Stimulated activated memory B cell treated with anti-CD40 and anti-IgM and Interleukin-4, amounts not matched to agents 10 μg/mL and 1 μg/mL and 100 μg/mL, for 72 hours (primary cell): ENCODE measurements around the gene A1CF.
"Not testable (repeated sequence)": the region's sequence is repeated elsewhere in the genome, so short reads cannot be mapped to it uniquely, and the experiment has no call there.

Experiments
- ATAC-seq: fragments of 150-1000 bp; cut with Tn5 transposase; 2 replicates; pipeline ENCODE4 v1.10.0; 2021
- H3K27ac Mint-ChIP-seq: one replicate; pipeline ENCODE4 v1.8.0; 2022; ENCODE audit warnings: mild to moderate bottlenecking, mixed read lengths
- H3K27me3 Mint-ChIP-seq: one replicate; pipeline ENCODE4 v1.8.0; 2022; ENCODE audit warnings: mixed read lengths
- H3K36me3 Mint-ChIP-seq: one replicate; pipeline ENCODE4 v1.8.0; 2022; ENCODE audit warnings: mixed read lengths
- H3K4me1 Mint-ChIP-seq: one replicate; pipeline ENCODE4 v1.8.0; 2022; ENCODE audit warnings: mixed read lengths
- H3K4me3 Mint-ChIP-seq: one replicate; pipeline ENCODE4 v1.8.0; 2022; ENCODE audit warnings: mild to moderate bottlenecking, moderate library complexity, mixed read lengths
- H3K9me3 Mint-ChIP-seq: one replicate; pipeline ENCODE4 v1.8.0; 2022; ENCODE audit warnings: mixed read lengths

A1CF gene

GRCh38 chr10:50885097-50885859 lies at the start of gene A1CF:
TSS of gene A1CF (minus strand) at chr10:50885627. CDS start at chr10:50859940, 25,687 bp downstream.
- Mint-ChIP-seq H3K4me3 (no peak within 1 kb of the TSS), H3K9me3 (no peaks in the 10 kb centered on the region), H3K36me3 (no peaks in the 10 kb centered on the region), H3K4me1 (no peaks in the 10 kb centered on the region), H3K27me3 (peaks cover 15% of the 10 kb centered on the region), H3K27ac (no peak within 1 kb of the TSS)
- no peak for ATAC-seq

GRCh38 chr10:50931948-50932431 lies 46.6 kb upstream of the A1CF start:
- Mint-ChIP-seq H3K4me3 (no peak overlapping the region), H3K27ac (no peak overlapping the region), H3K4me1 (no peaks in the 10 kb centered on the region)

GRCh38 chr10:50929670-50930069 lies 44.2 kb upstream of the A1CF start:
- Mint-ChIP-seq H3K36me3 (no peaks in the 10 kb centered on the region), H3K27ac (no peak overlapping the region), H3K9me3 (peaks cover 8% of the 10 kb centered on the region), H3K4me1 (no peaks in the 10 kb centered on the region), H3K27me3 (no peaks in the 10 kb centered on the region), H3K4me3 (no peak overlapping the region)
- ATAC-seq: no peak

More at GRCh38 chr10:50931948-50932431, 46.6 kb upstream of the A1CF start:
- Mint-ChIP-seq H3K36me3 (no peaks in the 10 kb centered on the region), H3K27me3 (peaks cover 11% of the 10 kb centered on the region), H3K9me3 (peaks cover 6% of the 10 kb centered on the region)
- no peak for ATAC-seq

GRCh38 chr10:50928190-50928552 lies 42.7 kb upstream of the A1CF start:
- H3K4me1 Mint-ChIP-seq: no peaks in the 10 kb centered on the region
- no peaks in the 10 kb centered on the region for H3K27me3 Mint-ChIP-seq
- ATAC-seq: no peak
- peaks cover 15% of the 10 kb centered on the region for H3K9me3 Mint-ChIP-seq
- H3K36me3 Mint-ChIP-seq: no peaks in the 10 kb centered on the region
- H3K27ac Mint-ChIP-seq: no peak overlapping the region
- H3K4me3 Mint-ChIP-seq: no peak overlapping the region

GRCh38 chr10:50927522-50928189 lies 42.2 kb upstream of the A1CF start:
- no peaks in the 10 kb centered on the region for H3K36me3 Mint-ChIP-seq
- no peak overlapping the region for H3K27ac Mint-ChIP-seq
- H3K4me1 Mint-ChIP-seq: no peaks in the 10 kb centered on the region
- peaks cover 17% of the 10 kb centered on the region for H3K9me3 Mint-ChIP-seq
- no peak for ATAC-seq
- H3K4me3 Mint-ChIP-seq: no peak overlapping the region
- H3K27me3 Mint-ChIP-seq: no peaks in the 10 kb centered on the region

GRCh38 chr10:50923471-50923870 lies 38.0 kb upstream of the A1CF start:
- peaks cover 21% of the 10 kb centered on the region for H3K9me3 Mint-ChIP-seq
- H3K4me1 Mint-ChIP-seq, H3K36me3 Mint-ChIP-seq: not testable (repeated sequence)

GRCh38 chr10:50919010-50919409 lies 33.6 kb upstream of the A1CF start:
- no peak for ATAC-seq
- H3K36me3 Mint-ChIP-seq: no peaks in the 10 kb centered on the region
- peaks cover 7% of the 10 kb centered on the region for H3K9me3 Mint-ChIP-seq
- no peaks in the 10 kb centered on the region for H3K4me1 Mint-ChIP-seq
- H3K27me3 Mint-ChIP-seq: no peaks in the 10 kb centered on the region
- H3K4me3 Mint-ChIP-seq: no peak overlapping the region
- H3K27ac Mint-ChIP-seq: no peak overlapping the region

More at GRCh38 chr10:50923471-50923870, 38.0 kb upstream of the A1CF start:
- not testable (repeated sequence) for ATAC-seq, H3K27ac Mint-ChIP-seq, H3K4me3 Mint-ChIP-seq, H3K27me3 Mint-ChIP-seq

GRCh38 chr10:50918529-50918928 lies 33.1 kb upstream of the A1CF start:
- H3K4me1 Mint-ChIP-seq: no peaks in the 10 kb centered on the region
- H3K27me3 Mint-ChIP-seq: no peaks in the 10 kb centered on the region
- no peak overlapping the region for H3K4me3 Mint-ChIP-seq
- no peak for ATAC-seq
- H3K9me3 Mint-ChIP-seq: peaks cover 5% of the 10 kb centered on the region
- no peak overlapping the region for H3K27ac Mint-ChIP-seq
- H3K36me3 Mint-ChIP-seq: no peaks in the 10 kb centered on the region

GRCh38 chr10:50917486-50917885 lies 32.1 kb upstream of the A1CF start:
- no peak overlapping the region for H3K4me3 Mint-ChIP-seq
- H3K27ac Mint-ChIP-seq: no peak overlapping the region
- H3K27me3 Mint-ChIP-seq: no peaks in the 10 kb centered on the region
- H3K4me1 Mint-ChIP-seq: no peaks in the 10 kb centered on the region
- no peak for ATAC-seq
- H3K36me3 Mint-ChIP-seq: no peaks in the 10 kb centered on the region
- peaks cover 7% of the 10 kb centered on the region for H3K9me3 Mint-ChIP-seq

- Mint-ChIP-seq H3K27ac (no peak overlapping the region), H3K9me3 (peaks cover 5% of the 10 kb centered on the region), H3K27me3 (no peaks in the 10 kb centered on the region), H3K4me3 (no peak overlapping the region), H3K4me1 (no peaks in the 10 kb centered on the region), H3K36me3 (no peaks in the 10 kb centered on the region)
- ATAC-seq: no peak
Measured at GRCh38 chr10:50909334-50910014, 24.0 kb upstream of the A1CF start.

GRCh38 chr10:50908366-50908765 lies 22.9 kb upstream of the A1CF start:
- no peaks in the 10 kb centered on the region for H3K27me3 Mint-ChIP-seq
- no peak overlapping the region for H3K4me3 Mint-ChIP-seq
- ATAC-seq: no peak
- H3K9me3 Mint-ChIP-seq: peaks cover 5% of the 10 kb centered on the region
- no peak overlapping the region for H3K27ac Mint-ChIP-seq
- no peaks in the 10 kb centered on the region for H3K36me3 Mint-ChIP-seq
- no peaks in the 10 kb centered on the region for H3K4me1 Mint-ChIP-seq

- H3K4me1 Mint-ChIP-seq, H3K27ac Mint-ChIP-seq, H3K27me3 Mint-ChIP-seq, ATAC-seq, H3K9me3 Mint-ChIP-seq, H3K36me3 Mint-ChIP-seq, H3K4me3 Mint-ChIP-seq: not testable (repeated sequence)
Measured at GRCh38 chr10:50905797-50906196, 20.4 kb upstream of the A1CF start.

GRCh38 chr10:50896721-50897120 lies 11.3 kb upstream of the A1CF start:
- Mint-ChIP-seq H3K4me3 (no peak overlapping the region), H3K27me3 (no peaks in the 10 kb centered on the region), H3K9me3 (no peaks in the 10 kb centered on the region), H3K4me1 (no peaks in the 10 kb centered on the region), H3K36me3 (no peaks in the 10 kb centered on the region), H3K27ac (no peak overlapping the region)
- no peak for ATAC-seq

- H3K4me3 Mint-ChIP-seq: no peak overlapping the region
- no peaks in the 10 kb centered on the region for H3K36me3 Mint-ChIP-seq
- no peaks in the 10 kb centered on the region for H3K9me3 Mint-ChIP-seq
- no peak overlapping the region for H3K27ac Mint-ChIP-seq
- no peaks in the 10 kb centered on the region for H3K27me3 Mint-ChIP-seq
- H3K4me1 Mint-ChIP-seq: no peaks in the 10 kb centered on the region
- no peak for ATAC-seq
Measured at GRCh38 chr10:50894312-50894711, 8.9 kb upstream of the A1CF start.

GRCh38 chr10:50892467-50892866 lies 7.0 kb upstream of the A1CF start:
- Mint-ChIP-seq H3K27ac (no peak overlapping the region), H3K4me3 (no peak overlapping the region), H3K36me3 (no peaks in the 10 kb centered on the region), H3K4me1 (no peaks in the 10 kb centered on the region), H3K9me3 (no peaks in the 10 kb centered on the region), H3K27me3 (no peaks in the 10 kb centered on the region)
- no peak for ATAC-seq
